GM21390 (cell line): Measurements from ENCODE around the gene HMOX2.

Experiments used
- ATAC-seq: cut with Tn5 transposase; IDR thresholded peaks from one replicate; pipeline ENCODE4 v1.9.1; 2021; ENCODE audit not compliant: unreplicated experiment

The HMOX2 gene, protein sequence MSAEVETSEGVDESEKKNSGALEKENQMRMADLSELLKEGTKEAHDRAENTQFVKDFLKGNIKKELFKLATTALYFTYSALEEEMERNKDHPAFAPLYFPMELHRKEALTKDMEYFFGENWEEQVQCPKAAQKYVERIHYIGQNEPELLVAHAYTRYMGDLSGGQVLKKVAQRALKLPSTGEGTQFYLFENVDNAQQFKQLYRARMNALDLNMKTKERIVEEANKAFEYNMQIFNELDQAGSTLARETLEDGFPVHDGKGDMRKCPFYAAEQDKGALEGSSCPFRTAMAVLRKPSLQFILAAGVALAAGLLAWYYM

DNA sequence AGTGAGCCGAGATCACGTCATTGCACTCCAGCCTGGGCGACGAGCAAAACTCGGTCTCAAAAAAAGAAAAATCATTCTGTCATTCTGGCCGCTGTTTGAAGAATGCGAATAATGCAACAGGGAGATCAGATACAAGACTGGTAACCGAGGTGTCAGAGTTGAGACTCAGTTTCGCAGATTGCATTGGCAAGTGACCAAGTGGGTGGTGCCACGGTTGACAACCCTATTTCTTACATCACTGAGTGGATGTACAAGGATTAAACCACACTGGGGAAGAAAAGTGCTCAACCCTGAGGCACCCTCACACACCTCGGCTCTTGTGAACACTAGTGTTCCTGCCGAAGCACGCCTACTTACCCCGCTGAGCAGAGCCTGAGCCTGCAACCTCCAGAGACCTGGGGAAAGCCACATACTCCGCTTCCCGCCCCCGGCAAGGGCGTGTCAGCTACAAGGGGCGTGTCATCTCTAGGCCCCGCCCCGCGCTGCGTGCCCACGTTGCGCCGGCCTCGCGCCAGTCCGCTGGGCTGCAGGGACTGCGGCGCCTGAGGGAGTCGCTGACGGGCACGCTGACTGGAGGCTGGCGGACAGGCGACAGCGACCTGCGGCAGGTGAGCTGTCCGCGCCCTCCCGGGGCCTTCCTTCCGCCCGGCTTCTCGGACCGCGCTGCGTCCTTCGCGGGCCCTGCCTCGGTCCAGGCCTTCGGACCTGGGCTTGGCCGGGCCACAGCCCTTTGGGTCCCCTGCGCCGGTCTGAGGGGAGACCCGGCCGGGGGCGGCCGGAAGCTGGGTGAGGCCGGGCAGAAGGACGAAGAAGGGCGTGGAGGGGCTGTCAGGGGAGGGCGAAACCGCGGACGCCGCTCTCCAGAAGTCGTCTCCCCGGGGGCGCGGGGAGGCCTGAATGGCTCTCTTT, at the start of gene HMOX2:
Gene HMOX2 (plus strand): TSS at position 519 of the 909 bp plus-strand sequence. CDS start 29,127 bp downstream, outside the sequence.
- peak; percentile 87 for ATAC-seq

DNA sequence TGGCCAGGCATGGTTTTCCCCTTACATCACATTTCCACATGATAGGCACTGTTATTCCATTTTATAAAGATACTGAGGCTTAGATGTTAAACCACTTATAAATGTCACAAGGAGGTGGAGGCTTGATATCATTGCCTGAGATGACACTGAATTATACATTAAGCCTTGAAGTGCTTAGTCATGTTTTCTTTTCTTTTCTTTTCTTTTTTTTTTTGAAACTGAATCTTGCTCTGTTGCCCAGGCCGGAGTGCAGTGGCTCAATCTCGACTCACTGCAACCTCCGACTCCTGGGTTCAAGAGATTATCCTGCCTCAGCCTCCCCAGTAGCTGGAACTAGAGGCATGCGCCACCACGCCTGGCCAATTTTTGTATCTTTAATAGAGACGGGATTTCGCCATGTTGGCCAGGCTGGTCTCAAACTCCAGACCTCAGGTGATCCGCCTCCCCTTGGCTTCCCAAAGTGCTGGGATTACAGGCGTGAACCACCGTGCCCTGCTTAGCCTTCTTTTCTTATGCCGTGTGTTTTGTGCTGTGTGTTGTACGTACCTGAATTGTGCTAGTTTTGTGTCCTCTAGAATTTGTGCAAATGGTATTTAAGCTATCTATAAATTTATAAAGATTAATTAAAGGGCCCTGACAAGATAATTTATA, 49.4 kb upstream of the HMOX2 start:
- no peak for ATAC-seq

DNA sequence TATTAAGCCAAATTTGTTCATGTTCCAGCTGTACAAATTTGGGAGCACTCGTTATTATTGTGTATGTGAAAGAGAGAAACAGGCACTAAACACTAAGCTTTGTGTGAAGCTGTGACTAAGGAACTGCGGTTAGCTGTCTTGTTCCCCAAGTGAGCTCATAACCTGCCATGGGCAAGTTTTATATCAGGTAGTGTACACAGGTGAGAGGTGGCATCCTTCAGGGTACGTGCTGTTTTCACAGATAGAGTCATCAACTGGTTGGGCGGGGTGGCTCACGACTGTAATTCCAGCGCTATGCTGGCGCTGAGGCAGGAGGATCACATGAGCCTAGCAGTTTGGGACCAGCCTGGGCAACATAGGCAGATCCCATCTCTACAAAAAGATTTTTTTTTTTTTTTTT, 47.7 kb upstream of the HMOX2 start:
- ATAC-seq: no peak

DNA sequence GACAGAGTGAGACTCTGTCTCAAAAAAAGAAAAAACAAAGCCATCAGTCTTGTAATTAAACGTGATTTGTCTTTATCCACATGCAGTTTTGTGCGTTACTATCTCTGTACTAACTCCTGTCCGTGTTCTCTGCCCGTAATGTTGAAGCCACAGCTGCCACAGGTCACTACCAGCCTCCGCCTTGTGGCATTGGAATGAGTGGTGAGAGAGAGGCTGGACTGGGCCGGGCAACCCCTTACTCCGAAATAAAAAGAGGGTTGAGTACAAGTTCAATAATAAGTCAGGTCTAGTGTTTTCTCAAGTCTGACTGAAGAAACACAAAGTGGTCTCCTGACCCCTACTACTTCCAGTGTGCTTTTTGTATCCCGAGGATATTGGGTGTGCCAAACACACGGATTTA, 45.2 kb upstream of the HMOX2 start:
- ATAC-seq: no peak

DNA sequence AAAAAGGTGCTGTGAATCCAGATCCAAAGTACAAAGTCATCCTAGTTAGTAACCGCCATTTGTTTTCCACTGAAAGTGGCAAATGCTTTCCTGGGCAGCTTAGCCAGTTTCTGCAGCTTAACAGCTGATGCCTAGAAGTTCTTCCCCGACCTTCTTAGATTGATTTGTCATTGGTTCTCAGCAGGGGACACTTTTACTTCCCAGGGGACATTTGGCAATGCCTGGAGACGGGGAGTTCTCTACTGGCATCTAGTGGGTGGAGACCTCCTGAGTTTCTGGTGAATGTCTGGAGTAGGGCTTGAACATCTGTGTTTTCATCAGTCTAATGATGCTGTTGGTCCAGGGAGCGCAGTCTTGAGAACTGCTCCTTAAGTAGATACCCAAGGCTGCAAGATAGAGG, 43.0 kb upstream of the HMOX2 start:
- no peak for ATAC-seq

DNA sequence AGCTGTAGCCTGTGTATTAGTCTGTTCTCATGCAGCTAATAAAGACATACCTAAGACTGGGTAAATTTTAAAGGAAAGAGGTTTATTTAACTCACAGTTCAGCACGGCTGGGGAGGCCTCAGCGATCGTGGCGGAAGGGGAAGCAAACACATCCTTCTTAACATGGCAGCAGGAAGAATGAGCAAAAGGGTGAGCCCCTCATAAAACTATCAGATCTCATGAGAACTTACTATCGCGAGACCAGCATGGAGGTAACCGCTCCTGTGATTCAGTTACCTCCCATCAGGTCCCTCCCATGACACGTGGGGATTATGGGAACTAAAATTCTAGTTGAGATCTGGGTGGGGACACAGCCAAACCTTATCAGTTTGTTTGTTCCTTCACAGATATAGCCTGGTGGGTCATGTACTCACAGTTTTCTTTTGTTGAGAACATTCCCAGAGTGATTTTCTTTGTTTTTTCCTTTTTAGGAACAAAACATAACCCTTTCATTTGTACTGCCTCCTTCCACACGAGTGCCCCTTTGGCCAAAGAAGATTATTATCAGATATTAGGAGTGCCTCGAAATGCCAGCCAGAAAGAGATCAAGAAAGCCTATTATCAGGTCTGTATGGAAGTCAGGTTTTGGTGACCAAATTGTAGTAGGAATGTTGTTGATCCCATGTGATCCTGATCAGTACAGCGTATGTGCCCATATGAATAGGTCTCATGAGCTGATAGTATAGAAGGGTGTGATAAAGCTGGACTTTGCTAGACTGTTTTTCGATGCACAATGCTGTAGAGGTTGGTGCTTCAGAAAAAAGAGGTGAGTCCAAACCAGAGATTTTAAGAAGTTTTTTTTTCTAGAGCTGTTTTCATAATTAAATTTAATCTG, 42.0 kb upstream of the HMOX2 start:
- ATAC-seq: no peak

DNA sequence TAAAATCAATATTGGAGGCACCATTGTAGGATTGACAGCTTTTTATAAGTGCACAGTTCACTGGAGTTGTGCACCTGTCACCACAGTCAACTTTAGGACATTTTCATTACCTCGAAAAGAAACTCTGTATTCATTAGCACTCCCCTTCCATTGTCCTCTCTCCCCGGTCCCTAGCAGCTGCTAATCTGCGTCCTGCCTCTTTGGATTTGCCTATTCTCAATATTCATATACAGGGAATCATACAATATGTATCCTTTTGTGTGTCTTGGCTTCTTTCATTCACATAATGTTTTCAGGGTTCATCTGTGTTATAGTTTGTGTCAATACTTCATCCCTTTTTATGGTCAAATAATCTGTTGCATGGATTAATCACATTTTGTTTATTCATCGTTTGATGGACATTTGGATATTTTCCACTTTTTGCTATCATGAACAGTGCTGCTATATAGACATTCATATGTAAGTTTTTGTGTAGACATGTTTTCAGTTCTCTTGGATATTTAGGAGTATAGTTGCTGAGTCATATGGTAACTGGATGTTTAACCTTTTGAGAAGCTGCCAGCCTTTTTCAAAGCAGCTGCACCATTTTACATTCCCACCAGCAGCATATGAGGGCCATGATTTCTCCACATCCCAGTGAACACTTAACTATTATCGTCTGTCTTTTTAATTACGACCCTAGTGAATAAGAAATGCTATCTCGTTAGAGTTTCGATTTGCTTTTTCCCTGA, 40.7 kb upstream of the HMOX2 start:
- no peak for ATAC-seq

DNA sequence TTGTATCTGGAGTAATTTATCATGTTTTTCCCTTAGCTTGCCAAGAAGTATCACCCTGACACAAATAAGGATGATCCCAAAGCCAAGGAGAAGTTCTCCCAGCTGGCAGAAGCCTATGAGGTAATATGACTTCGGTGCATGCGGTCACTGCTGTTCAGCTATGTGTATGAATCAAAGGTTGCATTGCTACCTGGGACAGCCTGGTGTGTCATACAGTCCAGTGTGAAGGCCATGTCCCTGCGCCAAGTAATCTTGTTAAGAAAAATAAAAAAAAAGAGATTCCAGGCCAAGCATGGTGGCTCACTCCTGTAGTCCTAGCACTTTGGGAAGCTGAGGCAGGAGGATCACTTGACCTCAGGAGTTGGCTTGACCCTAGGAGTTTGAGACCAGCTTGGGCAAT, 38.8 kb upstream of the HMOX2 start:
- no peak for ATAC-seq

DNA sequence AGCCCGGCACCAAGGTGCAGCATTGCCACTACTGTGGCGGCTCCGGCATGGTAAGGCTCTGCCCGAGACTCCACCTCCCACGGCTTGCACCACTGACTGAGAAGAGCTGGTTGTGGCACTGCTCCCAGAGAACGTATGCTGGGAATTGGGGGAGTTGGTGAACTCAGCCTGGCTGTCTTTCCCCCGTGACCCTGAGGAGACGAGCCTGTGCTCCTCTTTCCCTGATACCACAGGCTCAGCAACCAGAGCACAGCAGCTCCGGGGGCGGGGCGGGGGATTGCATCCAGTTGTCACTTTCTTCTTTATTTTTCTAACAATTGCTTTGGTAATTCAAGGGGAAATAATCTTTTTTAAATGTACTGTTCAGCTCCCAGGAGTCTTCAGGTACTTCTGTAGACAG, 33.8 kb upstream of the HMOX2 start:
- no peak for ATAC-seq

DNA sequence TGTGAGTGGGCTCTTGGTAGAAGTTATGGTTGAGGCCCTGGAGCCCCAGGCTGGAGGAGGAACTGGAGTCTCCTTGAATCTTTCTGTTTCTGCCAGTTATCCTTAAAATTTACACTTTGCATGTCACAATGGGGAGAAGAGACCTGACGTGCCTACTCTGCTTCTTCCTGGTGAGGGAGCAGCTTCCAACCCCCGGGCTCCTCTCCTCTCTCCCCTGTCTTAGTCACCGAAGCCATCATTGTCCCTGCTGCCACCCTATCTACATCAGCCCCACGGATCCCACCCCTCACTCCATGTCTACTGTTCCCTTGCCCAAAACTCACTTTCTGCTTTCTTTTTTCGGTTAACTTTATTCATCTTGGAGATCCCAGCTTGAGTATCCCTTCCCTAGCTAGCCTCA, 32.9 kb upstream of the HMOX2 start:
- no peak for ATAC-seq

DNA sequence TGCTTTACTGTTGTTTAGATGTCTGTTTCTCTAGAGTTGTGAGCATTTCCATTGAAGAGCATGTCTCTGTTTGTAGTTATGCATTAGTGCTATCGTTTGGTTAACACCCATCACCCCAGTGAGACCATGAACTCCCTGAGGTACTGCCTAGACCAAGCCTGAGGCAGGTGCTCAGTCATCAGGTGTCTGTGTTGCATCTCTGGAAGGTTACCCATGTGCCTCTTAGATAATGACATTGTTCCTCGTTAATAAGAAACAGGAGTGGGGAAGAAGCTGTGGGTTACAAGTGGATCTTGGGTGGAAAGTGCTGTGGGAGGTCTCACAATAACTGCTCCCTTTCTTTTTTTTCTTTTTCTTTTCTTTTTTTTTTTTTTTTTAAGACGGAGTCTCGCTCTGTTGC, 32.2 kb upstream of the HMOX2 start:
- no peak for ATAC-seq

DNA sequence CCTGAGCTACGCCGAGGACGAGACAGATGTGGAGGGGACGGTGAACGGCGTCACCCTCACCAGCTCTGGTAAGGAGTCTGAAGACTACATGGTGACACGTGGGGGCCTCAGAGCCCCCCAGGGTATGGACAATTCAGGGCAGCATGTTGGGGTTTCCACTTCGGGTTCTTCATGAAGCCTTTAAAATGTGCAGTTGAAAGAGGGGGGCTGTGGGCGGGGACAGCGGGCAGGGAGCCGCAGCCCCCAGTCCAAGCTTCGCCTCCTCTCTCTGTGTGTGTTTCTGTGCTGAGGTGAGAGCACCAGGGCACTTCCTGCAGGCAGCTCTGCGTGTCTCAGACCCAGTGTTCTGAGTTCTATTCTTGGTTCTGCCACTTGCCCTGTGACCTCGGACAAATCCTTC, 25.8 kb upstream of the HMOX2 start:
- no peak for ATAC-seq

DNA sequence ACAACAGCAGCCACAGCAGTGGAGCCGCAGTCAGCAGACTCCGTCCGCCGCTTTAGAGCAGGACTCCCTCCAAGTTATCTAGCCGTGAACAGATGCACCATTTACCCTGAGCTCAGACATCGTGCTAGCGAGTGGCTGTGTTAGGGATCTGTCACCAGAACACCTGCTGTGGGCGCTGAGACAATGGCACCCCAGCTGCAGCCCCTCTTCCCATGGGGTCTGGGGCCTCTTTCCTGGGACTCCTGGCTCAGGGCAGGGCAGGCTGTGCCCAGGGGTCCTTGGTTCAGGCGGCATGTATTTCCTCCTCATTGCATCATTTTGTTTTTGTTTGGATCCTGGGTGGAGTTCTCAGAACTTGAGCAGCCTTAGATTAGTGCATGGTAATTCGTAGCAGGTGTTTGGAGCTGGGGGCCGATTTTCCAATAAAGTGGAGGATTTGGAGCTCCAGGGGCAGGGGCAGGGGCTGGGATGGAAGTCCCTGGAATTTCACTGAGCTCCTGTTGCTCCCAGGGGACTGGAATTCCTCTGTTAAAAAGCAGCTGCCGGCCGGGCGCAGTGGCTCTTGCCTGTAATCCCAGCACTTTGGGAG, 25.2 kb upstream of the HMOX2 start:
- ATAC-seq: no peak

DNA sequence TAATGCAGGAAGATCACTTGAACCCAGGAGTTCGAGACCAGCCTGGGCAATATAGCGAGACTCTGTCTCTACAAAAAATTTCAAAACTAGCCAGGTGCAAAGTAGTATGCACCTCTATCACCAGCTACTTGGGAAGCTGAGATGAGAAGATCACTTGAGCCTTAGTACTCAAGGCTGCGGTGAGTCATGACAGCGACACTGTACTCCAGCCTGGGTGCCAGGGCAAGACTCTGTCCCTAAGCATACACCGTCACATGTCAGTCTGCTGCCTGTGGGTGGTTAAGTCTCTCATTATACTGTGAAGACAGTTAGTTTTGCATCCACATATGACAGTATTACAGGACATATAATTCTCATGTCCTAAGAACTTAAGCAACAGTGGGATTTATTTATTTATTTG, 23.5 kb upstream of the HMOX2 start:
- ATAC-seq: no peak

DNA sequence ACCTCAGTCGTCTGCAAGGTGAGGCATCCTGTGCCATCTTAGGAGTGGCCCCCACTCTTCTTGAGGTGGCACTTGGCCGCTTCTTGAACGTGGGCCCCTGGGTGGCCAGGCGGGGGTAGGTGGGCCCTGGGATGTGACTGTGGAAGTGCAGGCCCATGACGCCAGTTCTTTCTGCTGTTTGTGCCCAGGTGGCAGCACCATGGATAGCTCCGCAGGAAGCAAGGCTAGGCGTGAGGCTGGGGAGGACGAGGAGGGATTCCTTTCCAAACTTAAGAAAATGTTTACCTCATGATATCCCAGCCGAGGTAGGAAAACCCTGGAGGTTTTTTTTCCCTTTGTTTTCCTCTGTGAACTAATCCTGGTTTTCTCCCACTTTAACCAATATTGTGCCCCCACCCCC, 21.6 kb upstream of the HMOX2 start:
- ATAC-seq: no peak

DNA sequence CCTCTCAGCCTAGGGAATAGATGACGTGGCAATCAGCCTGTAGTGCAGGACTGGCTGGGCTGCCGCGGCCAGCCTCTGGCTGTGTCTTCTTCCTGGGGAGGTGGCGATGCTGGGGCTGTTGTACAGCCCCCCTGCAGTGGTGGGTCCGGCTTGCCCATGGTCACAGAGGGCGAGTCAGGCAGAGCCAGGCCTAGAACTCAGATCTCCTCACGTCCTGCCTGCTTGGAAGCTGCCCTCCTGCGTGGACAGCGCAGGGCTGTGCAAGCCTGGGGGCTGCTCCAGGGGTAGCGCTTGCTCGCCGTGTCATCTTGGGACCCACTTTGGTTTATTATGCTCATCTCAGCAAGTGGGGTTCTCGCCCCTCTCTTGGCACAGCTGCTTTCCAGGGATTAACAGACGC, 21.1 kb upstream of the HMOX2 start:
- ATAC-seq: no peak

DNA sequence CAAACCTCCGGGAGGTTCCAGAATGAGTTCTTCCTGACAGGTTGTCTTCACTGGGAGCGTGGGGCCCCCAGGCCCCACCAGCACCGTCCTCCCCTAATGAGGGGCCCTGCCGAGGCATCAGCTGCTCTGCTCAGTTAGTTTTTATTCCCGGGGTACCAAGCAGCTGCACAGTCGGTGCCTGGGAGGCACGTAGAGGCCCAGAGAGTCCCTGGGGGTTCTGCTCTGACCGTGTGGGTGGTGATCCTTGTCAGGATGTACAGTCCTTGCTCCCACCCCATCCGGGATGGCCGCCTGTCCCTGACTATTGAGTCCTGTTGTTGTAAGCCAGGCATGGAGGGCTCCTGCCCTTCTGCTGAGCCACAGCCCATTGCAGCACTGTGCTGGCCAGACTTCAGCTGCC, 20.2 kb upstream of the HMOX2 start:
- no peak for ATAC-seq

DNA sequence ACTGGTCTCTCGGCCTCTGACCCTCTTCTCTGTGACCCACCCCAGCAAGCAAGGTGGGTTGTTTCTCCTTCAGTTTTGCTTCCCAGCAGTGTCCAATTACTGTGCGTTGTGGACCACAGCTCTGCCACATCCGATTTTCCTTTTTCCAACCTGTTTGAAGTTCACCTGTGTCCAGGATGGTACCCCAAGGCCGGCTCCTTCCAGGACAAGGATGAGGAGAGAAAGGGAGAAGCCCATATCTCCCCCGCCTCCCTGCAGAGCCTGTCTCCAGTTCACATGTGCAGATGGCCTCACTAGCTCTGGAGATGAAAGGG, 15.3 kb upstream of the HMOX2 start:
- no peak for ATAC-seq

DNA sequence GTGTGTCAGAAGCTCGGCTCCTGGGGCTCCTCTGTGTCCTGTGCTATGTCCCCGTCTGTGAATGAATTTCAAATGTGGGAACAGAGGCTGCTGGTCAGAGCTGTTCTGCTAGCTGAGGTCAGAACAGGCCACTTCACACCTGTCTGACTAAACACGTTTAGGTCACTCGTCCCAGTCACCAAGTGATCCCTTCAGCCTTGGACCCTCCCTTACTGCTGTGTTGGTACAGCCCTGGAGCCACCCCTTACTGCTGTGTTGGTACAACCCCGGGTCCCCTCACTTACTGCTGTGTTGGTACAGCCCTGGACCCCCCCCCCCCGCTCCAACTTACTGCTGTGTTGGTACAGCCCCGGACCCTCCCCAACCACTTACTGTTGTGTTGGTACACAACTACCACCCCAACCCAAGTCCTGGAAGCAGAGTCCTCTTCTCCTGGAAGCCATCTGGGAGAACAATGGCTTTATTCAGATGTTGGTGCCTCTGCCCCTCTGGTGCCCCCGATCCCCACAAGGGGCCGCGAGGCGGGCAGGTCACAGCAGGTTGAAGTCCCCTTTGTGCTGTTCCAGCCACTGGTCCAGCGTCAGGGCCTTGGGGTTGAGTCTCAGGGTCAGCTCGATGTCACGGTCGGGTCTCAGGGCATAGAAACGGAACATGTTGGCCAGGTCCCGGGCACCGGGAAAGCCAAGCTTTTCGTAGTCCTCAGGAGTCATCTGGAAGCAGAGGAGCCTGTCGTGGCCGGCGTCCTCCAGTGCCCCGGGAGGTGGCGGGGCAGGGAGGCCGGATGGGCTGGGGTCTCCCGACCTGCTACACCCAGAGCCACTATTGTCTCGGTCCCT, 14.7 kb upstream of the HMOX2 start:
- ATAC-seq: no peak
